GM21381 (cell line): ENCODE results near the gene BRD8.
A peak's percentile ranks its signal among the peaks of the same experiment; 100 is the strongest.
"Not testable (repeated sequence)": the region's sequence is repeated elsewhere in the genome, so short reads cannot be mapped to it uniquely, and the experiment has no call there.

Experiments used
- ATAC-seq: cut with Tn5 transposase; IDR thresholded peaks from one replicate; pipeline ENCODE4 v1.9.1; 2021; ENCODE audit warnings: mild to moderate bottlenecking, moderate library complexity; ENCODE audit not compliant: unreplicated experiment

BRD8 gene, protein sequence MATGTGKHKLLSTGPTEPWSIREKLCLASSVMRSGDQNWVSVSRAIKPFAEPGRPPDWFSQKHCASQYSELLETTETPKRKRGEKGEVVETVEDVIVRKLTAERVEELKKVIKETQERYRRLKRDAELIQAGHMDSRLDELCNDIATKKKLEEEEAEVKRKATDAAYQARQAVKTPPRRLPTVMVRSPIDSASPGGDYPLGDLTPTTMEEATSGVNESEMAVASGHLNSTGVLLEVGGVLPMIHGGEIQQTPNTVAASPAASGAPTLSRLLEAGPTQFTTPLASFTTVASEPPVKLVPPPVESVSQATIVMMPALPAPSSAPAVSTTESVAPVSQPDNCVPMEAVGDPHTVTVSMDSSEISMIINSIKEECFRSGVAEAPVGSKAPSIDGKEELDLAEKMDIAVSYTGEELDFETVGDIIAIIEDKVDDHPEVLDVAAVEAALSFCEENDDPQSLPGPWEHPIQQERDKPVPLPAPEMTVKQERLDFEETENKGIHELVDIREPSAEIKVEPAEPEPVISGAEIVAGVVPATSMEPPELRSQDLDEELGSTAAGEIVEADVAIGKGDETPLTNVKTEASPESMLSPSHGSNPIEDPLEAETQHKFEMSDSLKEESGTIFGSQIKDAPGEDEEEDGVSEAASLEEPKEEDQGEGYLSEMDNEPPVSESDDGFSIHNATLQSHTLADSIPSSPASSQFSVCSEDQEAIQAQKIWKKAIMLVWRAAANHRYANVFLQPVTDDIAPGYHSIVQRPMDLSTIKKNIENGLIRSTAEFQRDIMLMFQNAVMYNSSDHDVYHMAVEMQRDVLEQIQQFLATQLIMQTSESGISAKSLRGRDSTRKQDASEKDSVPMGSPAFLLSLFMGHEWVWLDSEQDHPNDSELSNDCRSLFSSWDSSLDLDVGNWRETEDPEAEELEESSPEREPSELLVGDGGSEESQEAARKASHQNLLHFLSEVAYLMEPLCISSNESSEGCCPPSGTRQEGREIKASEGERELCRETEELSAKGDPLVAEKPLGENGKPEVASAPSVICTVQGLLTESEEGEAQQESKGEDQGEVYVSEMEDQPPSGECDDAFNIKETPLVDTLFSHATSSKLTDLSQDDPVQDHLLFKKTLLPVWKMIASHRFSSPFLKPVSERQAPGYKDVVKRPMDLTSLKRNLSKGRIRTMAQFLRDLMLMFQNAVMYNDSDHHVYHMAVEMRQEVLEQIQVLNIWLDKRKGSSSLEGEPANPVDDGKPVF

DNA sequence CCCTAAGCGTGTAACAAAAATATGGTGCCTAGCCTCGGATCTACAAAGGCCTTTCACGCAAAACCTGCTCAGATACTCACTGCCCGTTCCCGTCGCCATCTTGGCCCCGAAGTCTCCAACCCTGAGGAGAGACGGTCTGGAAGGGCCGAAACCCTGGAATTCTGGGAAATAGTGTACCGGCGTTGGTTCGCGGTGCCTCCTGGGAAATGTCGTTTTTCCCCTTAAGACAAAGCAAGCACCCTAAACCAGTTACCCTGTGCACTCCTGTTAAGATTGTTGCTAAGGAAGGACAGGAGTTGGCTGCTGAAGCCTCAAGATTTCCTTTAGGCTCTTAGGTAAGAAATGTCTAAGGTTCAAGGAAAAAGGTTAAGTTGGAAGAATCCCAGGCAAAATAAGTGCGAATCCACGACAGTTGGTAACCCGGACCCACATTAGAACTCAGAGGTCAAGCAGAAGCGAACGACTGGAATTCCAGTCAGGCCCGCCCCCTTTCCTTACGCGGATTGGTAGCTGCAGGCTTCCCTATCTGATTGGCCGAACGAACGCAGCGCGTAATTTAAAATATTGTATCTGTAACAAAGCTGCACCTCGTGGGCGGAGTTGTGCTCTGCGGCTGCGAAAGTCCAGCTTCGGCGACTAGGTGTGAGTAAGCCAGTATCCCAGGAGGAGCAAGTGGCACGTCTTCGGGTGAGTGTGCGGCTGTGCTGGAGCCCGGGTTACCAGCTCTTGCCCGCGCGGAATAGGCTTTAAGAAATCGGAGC, at the start of gene BRD8, which contains the start of gene KIF20A:
TSS of gene BRD8 (minus strand) at position 115 of the 761 bp plus-strand sequence. CDS start at position 99, 16 bp downstream.
TSS of gene KIF20A (plus strand) at position 597 of the 761 bp plus-strand sequence. CDS start 569 bp downstream, outside the sequence.
- peak; percentile 82 for ATAC-seq

DNA sequence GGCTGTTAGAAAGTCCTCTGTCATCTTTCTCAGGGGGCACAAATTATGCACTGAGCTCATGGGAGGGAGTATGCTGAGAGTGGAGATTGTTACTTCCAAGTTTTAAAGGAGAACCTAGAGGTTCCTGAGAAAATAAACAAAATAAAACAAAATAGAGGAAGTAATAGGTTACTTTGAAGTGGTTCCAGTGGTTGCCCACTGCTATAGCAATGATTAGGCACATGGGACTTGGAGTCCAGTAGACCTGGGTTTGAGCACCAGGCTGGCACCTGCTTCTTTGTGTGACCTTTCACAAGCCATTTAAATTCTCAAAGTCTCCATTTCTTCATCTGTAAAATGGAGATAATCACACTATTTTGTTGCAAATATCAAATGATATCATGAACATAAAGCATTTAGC, 48.5 kb upstream of the BRD8 start:
- no peak for ATAC-seq

DNA sequence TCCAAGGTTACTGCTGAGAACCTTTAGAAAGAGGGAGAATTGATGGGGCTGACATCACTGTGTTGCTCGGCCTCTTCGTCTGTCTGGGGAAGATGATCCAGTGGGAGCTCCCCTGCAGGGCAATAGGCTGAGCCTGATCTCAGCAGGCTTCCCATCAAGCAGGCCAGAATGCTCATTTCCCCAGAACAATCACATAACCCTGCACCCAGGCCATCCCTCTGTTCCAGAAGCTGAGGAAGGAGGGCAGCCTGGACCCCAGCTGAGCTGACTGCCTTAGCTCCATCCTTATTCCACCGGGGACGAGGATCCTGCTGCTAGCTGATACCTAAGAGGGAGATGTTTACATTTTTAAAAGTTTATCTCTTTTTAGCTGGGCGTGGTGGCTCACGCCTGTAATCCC, 46.3 kb upstream of the BRD8 start:
- ATAC-seq: no peak

DNA sequence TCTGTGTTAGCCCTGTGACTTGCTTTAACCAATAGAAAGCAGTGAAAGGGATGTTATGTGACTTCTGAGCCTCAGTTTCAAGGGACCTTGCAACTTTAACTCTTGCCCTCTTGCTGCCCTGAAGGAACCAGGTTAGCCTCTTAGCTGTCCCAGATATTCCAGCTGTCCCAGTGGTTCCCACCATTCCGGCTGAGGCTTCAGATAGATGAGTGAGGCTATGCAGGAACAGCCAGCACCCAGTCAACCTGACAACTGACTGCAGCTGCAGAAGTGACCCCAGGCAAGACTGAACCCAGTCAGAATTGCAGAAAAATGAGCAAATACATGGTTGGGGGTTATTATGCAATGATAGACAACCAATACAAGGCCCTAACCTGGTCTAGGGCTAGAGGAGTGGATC, 45.1 kb upstream of the BRD8 start:
- no peak for ATAC-seq

DNA sequence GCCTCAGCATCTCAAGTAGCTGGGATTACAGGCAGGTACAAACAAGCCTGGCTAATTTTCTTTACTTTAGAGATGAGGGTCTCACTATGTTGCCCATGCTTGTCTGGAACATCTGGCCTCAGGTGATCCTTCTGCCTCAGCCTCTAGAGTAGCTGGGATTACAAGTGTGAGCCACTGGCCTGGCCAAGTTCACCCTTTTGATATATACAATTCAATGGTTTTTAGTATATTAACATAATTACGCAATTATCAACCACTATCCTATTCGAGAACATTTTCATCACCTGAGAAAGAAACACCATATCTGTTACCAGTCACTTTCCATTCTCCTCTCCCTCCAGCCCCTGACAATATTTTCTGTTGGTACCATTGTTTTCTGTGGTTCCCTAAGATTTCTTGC, 38.4 kb upstream of the BRD8 start:
- no peak for ATAC-seq

DNA sequence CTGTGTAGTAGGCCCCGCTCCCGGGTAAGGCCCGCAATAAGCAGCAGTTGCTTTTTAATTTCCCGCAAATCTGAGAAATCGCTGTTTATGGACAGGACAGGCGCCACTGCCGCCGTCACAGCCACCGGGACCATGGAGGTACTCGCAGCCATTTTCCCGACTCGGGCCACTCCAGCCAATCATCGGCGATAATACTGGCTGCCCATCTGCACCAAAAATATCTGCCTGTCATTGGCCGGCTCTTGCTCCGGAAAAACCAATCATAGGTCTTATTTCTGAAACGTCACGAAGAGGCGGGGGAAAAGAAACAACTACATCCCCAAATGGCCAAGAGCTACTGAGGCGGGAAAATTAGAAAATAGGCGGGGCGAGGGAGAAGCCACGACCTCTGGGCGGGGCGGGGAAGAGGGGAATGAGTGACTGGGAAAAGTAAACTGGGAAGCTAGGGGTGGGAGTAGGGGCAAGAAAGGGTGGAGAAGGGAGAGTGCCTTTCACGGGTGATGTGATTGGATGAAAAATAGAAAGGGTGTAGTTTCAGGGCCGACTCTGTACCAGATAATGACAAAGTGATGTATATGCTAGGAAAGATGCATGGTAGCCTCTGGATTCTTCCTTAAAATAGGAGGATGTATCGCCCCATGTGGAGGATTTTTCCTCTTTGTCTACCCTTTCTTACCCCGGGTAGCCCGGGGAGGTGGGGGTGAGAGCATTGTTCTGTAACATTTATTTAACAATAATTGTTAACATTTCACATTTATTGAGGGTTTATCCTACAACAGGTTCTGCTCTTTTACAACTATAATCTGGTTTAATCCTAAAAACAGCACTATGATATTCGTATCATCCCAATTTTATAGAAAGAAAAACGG, 35.0 kb upstream of the BRD8 start, which contains the start of gene CDC23:
TSS of gene CDC23 (minus strand) at position 163 of the 869 bp plus-strand sequence. CDS start at position 152, 11 bp downstream.
- peak; percentile 93 for ATAC-seq

DNA sequence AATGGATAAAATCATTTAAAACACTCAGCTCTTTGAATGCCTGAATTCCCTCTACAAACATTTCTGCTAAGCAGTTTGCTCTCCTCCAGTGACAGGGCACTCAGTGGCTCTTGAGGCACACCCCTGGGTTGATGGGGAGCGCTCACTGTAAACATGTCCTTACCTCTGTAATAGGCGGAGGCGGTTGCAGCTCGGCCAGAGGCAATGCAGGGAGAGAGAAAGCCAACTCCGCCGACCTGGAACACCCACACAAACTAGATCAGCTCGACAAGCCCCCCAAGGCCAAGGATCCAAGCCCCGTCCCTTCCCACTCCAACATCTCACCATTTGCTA, 34.4 kb upstream of the BRD8 start:
- no peak for ATAC-seq

DNA sequence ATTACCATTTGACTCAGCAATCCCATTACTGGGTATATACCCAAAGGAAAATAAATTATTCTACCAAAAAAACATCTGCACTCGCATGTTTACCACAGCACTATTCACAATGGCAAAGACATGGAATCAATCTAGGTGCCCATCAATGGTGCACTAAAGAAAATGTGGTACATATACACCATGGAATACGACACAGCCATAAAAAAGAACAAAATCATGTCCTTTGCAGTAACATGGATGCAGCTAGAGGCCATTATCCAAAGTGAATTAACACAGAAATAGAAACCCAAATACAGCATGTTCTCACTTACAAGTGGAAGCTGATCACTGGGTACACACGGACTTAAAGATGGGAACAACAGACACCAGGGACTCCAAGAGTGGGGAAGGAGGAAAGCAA, 32.6 kb upstream of the BRD8 start:
- no peak for ATAC-seq

DNA sequence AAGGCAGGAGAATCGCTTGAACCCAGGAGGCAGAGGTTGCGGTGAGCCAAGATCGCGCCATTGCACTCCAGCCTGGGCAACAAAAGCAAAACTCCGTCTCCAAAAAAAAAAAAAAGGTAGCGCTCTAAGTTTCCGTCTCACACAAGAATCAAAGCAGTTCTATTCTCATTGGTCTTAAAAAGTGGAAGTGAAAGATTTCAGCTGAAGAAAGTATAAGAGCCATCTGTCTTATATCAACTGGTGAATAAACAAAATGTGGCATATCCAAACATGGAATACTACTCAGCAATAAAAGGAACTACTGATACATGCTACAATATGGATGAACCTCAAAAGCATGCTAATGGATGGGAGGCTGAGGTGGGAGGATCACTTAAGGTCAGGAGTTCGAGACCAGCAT, 15.4 kb upstream of the BRD8 start:
- not testable (repeated sequence) for ATAC-seq

DNA sequence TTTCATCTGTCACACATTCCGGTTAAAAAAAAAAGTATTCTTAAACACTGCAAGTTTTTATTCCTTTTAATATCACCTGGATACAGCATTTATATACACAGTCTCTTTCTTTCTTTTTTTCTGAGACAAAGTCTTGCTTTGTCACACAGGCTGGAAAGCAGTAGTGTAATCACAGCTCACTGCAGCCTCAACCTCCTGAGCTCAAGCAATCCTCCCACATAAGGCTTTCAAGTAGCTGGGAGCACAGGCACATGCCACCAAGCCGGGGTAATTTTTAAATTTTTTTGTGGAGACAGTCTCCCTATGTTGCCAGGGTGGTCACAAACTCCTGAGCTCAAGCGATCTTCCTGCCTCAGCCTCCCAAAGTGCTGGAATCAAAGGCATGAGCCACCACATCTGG, 14.4 kb upstream of the BRD8 start:
- no peak for ATAC-seq

DNA sequence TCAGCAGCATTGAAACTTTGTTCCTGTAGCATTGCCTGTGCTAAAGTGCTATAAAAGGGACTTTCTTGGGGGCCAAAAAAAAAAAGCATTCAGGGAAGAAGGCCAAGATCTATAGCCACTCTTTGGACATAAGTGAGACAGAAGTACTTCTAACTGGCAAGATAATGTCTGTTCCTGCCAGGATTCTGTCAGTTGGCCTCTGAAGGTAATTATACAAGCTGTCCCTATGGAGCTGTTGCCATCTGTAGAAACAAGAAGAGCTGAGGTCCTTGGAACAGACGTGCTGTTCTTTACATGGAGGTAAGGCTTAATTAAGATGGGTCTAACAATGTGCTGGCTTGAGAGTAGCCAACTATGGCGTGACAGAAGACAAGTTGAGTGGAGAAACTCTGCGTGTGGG, 10.2 kb upstream of the BRD8 start:
- ATAC-seq: no peak

DNA sequence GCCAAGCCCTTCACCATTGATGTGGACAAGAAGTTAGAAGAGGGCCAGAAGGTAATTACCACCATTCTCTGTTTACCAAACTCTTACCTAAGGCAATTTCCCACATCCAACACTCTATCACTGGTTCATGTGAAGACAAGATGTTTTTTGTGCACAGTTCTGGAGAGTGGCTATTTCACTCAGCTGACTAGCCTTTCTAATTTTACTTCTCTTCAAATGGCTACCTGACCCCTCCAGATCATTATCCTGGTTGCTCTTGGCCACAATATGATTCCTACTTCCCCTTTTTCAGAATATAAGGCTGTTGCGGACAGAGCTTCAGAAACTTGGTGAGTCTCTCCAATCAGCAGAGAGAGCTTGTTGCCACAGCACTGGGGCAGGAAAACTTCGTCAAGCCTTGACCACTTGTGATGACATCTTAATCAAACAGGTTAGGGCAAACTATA, 7.6 kb upstream of the BRD8 start:
- no peak for ATAC-seq

DNA sequence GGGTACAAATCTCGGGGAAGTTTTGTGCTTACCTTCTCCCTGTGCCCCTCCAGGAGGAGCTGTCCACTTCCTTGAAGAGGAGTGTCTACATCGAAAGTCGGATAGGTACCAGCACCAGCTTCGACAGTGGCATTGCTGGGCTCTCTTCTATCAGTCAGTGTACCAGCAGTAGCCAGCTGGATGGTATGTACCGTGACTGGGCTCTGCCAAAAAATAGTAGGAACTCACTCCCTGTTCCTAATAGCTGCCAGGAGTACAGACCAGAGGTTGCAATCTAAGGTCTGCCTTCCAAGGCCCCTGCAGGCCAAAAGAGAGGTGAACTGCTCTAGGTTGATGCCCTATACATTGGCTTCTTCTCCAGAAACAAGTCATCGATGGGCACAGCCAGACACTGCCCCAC, 4.4 kb upstream of the BRD8 start:
- no peak for ATAC-seq

DNA sequence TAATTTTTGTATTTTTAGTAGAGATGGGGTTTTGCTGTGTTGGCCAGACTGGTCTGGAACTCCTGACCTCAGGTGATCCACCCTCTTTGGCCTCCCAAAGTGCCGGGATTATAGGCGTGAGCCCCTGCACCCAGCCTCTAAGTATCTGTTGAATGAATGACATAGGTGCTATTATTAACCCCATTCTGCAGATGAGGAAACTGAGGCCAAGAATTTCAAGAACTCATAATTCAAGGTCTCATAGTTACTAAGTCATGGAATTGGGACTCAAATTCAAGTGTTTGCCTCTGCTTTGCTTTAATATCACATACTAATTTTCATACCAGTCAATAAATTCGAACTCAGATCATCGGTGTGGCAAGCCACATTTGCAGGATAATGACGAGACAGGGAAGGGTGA, 2.4 kb upstream of the BRD8 start:
- ATAC-seq: no peak

DNA sequence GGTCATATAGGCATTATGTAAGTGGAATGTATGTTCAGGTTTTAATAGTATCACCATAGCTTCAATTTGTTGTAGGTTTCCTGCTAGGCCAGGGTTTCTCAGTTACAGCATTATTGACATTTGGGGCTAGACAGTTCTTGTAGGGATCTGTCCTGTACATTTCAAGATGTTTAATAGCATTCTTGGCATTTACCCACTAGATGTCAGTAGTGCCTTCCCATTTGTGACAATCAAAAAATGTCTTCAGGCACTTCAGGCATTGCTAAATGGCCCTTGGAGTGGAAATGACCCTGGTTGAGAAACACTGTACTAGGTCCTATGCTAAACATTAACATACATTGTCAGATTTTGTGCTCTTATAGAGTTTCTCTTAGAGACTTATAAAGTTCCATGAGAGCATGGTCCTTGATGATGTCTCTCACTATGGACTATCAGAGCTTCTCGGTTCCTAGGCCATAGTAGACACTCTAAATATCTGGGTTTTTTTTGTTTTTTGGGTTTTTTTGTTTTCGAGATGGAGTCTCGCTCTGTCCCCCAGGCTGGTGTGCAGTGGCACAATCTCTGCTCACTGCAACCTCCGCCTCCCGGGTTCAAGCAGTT, 1.9 kb upstream of the BRD8 start:
- no peak for ATAC-seq

DNA sequence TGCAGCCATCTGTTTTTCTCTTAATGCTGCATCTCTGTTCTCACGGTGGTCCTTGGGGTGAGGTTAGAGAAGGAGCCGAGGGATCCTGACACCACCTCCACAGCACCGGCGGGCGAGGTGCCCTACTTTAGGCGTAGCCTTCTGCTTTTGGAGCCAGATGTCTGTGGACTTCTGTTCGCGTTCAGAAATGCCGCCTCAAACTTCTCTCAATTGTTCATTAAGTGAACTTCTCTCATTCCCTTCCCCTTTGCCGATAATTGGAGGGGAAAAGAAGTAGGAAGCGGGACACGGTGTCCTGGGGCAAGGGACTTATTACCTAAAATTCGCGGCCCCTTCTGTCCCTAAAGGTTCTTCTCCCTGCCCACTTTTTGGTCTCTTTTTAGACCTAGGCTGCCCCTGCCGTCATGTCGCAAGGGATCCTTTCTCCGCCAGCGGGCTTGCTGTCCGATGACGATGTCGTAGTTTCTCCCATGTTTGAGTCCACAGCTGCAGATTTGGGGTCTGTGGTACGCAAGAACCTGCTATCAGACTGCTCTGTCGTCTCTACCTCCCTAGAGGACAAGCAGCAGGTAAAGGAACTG, 937 bp upstream of the BRD8 start:
- no peak for ATAC-seq

DNA sequence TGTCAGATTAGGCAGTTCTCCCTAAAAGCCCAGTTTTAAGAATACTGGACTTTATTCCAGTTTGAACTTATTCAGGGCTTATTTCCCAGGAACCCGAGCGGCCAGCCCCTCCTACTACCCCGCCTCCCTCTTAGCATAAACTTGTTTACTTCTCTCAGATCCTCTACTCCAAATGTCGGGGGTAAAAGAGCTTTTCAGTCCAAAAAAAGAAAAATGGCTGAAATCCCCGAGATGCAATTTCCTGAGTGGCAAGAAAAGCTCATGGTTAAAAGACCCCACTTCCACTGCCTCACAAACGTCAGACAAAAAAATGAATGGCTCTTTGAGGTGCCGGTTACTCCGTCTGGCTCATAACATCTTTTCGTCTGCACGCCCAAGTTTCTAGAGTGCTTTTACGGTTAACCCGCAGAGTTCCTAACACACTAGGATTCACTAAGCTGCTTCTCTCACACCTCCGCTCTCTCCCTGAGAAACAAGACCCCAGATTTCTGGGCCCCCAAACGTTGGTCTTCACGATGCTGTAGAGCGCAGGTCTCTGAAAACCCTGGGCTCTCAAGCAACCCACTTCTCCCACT, 402 bp downstream of the BRD8 start:
- ATAC-seq: no peak

DNA sequence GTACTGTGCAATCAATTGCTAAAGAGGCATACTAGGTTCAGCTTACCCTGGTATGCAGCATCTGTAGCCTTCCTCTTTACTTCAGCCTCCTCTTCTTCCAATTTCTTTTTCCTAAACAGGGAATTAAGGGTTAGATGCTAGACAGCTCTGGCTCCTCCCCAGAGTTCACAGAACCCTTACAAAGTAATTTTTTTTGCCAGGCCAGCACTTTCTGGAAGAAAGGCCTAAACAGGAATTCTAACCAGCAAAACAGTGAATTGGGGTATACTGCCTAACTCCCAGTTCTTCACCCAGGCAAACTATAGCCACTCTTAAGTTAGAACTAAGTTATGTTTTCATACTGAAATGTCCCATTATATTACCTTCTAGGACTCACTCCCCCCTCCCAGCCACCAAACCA, 8.1 kb downstream of the BRD8 start:
- ATAC-seq: no peak
